Measurements from ENCODE around the gene PRMT9.

DNA sequence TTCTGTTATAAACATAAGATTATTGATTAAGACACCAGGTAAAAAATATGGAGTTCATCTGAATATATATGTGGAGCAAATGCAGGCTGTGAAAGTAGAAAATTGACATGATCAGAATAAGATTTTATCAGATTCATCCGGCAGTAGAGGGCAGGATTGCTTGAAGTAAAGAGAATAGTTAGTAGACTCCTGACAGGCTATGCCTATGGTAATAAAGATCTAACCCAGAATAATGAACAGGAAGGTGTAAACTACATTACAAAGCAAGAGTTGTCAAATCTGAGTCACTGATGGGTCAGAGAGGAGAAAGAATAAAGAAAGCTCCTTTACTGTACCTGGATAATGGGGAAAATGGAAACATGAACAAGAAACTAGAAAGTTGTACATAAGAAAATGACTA lies 87.6 kb downstream of the PRMT9 start:
- TF ChIP-seq ZNF24 (tag by site-specific recombination; IDR thresholded peaks at IDR 0.05), result no peak
- no peak for TF ChIP-seq GFI1B (tag by site-specific recombination; IDR thresholded peaks at IDR 0.05)
- TF ChIP-seq GLIS1 (tag by site-specific recombination; IDR thresholded peaks at IDR 0.05), result no peak
- TF ChIP-seq, protein P1, sequence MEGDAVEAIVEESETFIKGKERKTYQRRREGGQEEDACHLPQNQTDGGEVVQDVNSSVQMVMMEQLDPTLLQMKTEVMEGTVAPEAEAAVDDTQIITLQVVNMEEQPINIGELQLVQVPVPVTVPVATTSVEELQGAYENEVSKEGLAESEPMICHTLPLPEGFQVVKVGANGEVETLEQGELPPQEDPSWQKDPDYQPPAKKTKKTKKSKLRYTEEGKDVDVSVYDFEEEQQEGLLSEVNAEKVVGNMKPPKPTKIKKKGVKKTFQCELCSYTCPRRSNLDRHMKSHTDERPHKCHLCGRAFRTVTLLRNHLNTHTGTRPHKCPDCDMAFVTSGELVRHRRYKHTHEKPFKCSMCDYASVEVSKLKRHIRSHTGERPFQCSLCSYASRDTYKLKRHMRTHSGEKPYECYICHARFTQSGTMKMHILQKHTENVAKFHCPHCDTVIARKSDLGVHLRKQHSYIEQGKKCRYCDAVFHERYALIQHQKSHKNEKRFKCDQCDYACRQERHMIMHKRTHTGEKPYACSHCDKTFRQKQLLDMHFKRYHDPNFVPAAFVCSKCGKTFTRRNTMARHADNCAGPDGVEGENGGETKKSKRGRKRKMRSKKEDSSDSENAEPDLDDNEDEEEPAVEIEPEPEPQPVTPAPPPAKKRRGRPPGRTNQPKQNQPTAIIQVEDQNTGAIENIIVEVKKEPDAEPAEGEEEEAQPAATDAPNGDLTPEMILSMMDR (tag by site-specific recombination; IDR thresholded peaks at IDR 0.05), result no peak
- no peak for TF ChIP-seq ZFHX2 (tag by site-specific recombination; conservative IDR thresholded peaks at IDR 0.05)
